SK-N-SH treated with all-trans-retinoic acid at 6 μM for 48 hours (cell line): ENCODE data around the gene MYO3B.

Experiments
- ATAC-seq: fragments of 200-7000 bp; cut with Tn5 transposase; 3 replicates; pipeline ENCODE4 v1.9.1; 2020; ENCODE audit warnings: mild to moderate bottlenecking, moderate library complexity
- ARNTL ChIP-seq: fragments of 450-650 bp; formaldehyde crosslinking; IDR thresholded peaks from 2 replicates; pipeline ENCODE4 v1.5.0; 2020; ENCODE audit warnings: low read depth, mild to moderate bottlenecking, moderate library complexity, borderline replicate concordance
- BACH2 ChIP-seq: fragments of 250-450 bp; sonication (Bioruptor Pico); IDR thresholded peaks from 2 replicates; pipeline ENCODE4 v1.9.0; 2021; ENCODE audit warnings: mild to moderate bottlenecking, borderline replicate concordance
- CSDC2 ChIP-seq: fragments of 250-450 bp; sonication (Bioruptor Pico); IDR thresholded peaks from 2 replicates; pipeline ENCODE4 v1.5.0; 2020; ENCODE audit warnings: mild to moderate bottlenecking, moderate library complexity
- CSRNP3 ChIP-seq: fragments of 250-450 bp; sonication (Bioruptor Pico); IDR thresholded peaks from 2 replicates; pipeline ENCODE4 v1.5.1; 2021; ENCODE audit warnings: mild to moderate bottlenecking, moderate library complexity
- ESRRG ChIP-seq: fragments of 250-450 bp; sonication (Bioruptor Pico); IDR thresholded peaks from 2 replicates; pipeline ENCODE4 v1.6.1; 2021; ENCODE audit warnings: mild to moderate bottlenecking
- GLIS3 ChIP-seq: fragments of 250-450 bp; sonication (Bioruptor Pico); IDR thresholded peaks from 2 replicates; pipeline ENCODE4 v1.5.0; 2020; ENCODE audit warnings: mild to moderate bottlenecking, moderate library complexity
- ISL1 ChIP-seq: fragments of 250-450 bp; sonication (Bioruptor Pico); IDR thresholded peaks from 2 replicates; pipeline ENCODE4 v2.1.2; 2022; ENCODE audit warnings: mild to moderate bottlenecking, moderate library complexity
- POU6F1 ChIP-seq: fragments of 250-450 bp; sonication (Bioruptor Pico); IDR thresholded peaks from 2 replicates; pipeline ENCODE4 v1.8.0; 2021; ENCODE audit warnings: low read depth, mild to moderate bottlenecking, moderate library complexity, borderline replicate concordance
- PPARA ChIP-seq: fragments of 250-450 bp; sonication (Bioruptor Pico); IDR thresholded peaks from 2 replicates; pipeline ENCODE4 v1.5.0; 2020; ENCODE audit warnings: mild to moderate bottlenecking, borderline replicate concordance
- TCF4 ChIP-seq: fragments of 250-450 bp; sonication (Bioruptor Pico); IDR thresholded peaks from 2 replicates; pipeline ENCODE4 v1.8.0; 2021; ENCODE audit warnings: mild to moderate bottlenecking, moderate library complexity, borderline replicate concordance
- TOX ChIP-seq: fragments of 250-450 bp; sonication (Bioruptor Pico); IDR thresholded peaks from 2 replicates; pipeline ENCODE4 v1.8.0; 2021; ENCODE audit warnings: mild to moderate bottlenecking, moderate library complexity, borderline replicate concordance
- ZC3H10 ChIP-seq: fragments of 250-450 bp; sonication (Bioruptor Pico); IDR thresholded peaks from 2 replicates; pipeline ENCODE4 v1.5.1; 2021; ENCODE audit warnings: mild to moderate bottlenecking, moderate library complexity
- ZFP3 ChIP-seq: fragments of 250-450 bp; sonication (Bioruptor Pico); IDR thresholded peaks from 2 replicates; pipeline ENCODE4 v1.5.0; 2020; ENCODE audit warnings: mild to moderate bottlenecking, moderate library complexity
- ZFP30 ChIP-seq: fragments of 450-650 bp; formaldehyde crosslinking; IDR thresholded peaks from 2 replicates; pipeline ENCODE4 v1.5.0; 2022; ENCODE audit warnings: mild to moderate bottlenecking, moderate library complexity
- ZNF565 ChIP-seq: fragments of 450-650 bp; formaldehyde crosslinking; conservative IDR thresholded peaks from 2 replicates; pipeline ENCODE4 v1.5.0; 2020; ENCODE audit warnings: low read depth, mild to moderate bottlenecking, moderate library complexity
- ZNF70 ChIP-seq: fragments of 450-650 bp; formaldehyde crosslinking; IDR thresholded peaks from 2 replicates; pipeline ENCODE4 v1.5.0; 2020; ENCODE audit warnings: mild to moderate bottlenecking, moderate library complexity
- ZNF8 ChIP-seq: fragments of 450-650 bp; formaldehyde crosslinking; IDR thresholded peaks from 2 replicates; pipeline ENCODE4 v1.5.0; 2020; ENCODE audit warnings: mild to moderate bottlenecking, moderate library complexity
- TF ChIP-seq, protein P1 (sequence below): fragments of 250-450 bp; sonication (Bioruptor Pico); IDR thresholded peaks from 2 replicates; pipeline ENCODE4 v1.8.0; 2020; ENCODE audit warnings: mild to moderate bottlenecking, moderate library complexity, borderline replicate concordance
- TF ChIP-seq, protein P2 (sequence below): fragments of 250-450 bp; sonication (Bioruptor Pico); IDR thresholded peaks from 2 replicates; pipeline ENCODE4 v1.5.0; 2020; ENCODE audit warnings: mild to moderate bottlenecking, moderate library complexity
- TF ChIP-seq, protein P3 (sequence below): fragments of 250-450 bp; sonication (Bioruptor Pico); IDR thresholded peaks from 2 replicates; pipeline ENCODE4 v1.5.1; 2020; ENCODE audit warnings: low read depth, mild to moderate bottlenecking, moderate library complexity

Gene MYO3B

GRCh38 chr2:170568511-170568910 is 390.6 kb downstream of the MYO3B start:
- no peak for ATAC-seq

DNA sequence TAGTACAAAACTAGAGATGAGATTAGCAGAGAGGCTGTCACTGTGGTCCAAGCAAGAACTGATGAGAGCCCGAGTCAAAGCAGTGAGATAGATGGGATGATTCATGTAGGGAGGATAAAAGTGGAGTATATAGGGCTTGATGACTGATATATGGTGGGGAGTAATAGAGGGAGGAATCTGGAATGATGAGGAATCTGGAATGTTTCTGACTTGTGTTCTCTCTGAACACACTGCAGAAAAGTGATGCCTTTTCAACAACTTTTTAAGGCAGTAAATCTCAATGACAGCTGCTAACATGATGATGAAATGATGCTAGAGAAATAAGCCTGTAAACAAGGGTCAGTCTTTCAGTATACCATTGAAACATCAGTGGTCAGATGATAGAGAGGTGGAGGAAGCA is 393.7 kb downstream of the MYO3B start:
- ATAC-seq: no peak
- no peak for TF ChIP-seq ZFP3 (CRISPR knock-in tag)
- TF ChIP-seq ISL1 (CRISPR knock-in tag): no peak
- TF ChIP-seq, protein P1, sequence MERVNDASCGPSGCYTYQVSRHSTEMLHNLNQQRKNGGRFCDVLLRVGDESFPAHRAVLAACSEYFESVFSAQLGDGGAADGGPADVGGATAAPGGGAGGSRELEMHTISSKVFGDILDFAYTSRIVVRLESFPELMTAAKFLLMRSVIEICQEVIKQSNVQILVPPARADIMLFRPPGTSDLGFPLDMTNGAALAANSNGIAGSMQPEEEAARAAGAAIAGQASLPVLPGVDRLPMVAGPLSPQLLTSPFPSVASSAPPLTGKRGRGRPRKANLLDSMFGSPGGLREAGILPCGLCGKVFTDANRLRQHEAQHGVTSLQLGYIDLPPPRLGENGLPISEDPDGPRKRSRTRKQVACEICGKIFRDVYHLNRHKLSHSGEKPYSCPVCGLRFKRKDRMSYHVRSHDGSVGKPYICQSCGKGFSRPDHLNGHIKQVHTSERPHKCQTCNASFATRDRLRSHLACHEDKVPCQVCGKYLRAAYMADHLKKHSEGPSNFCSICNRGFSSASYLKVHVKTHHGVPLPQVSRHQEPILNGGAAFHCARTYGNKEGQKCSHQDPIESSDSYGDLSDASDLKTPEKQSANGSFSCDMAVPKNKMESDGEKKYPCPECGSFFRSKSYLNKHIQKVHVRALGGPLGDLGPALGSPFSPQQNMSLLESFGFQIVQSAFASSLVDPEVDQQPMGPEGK (CRISPR knock-in tag): no peak
- no peak for TF ChIP-seq ZC3H10
- no peak for TF ChIP-seq PPARA (CRISPR knock-in tag)
- no peak for TF ChIP-seq TOX
- no peak for TF ChIP-seq ZNF8 (CRISPR knock-in tag)
- TF ChIP-seq ZFP30 (CRISPR knock-in tag): no peak
- TF ChIP-seq, protein P2, sequence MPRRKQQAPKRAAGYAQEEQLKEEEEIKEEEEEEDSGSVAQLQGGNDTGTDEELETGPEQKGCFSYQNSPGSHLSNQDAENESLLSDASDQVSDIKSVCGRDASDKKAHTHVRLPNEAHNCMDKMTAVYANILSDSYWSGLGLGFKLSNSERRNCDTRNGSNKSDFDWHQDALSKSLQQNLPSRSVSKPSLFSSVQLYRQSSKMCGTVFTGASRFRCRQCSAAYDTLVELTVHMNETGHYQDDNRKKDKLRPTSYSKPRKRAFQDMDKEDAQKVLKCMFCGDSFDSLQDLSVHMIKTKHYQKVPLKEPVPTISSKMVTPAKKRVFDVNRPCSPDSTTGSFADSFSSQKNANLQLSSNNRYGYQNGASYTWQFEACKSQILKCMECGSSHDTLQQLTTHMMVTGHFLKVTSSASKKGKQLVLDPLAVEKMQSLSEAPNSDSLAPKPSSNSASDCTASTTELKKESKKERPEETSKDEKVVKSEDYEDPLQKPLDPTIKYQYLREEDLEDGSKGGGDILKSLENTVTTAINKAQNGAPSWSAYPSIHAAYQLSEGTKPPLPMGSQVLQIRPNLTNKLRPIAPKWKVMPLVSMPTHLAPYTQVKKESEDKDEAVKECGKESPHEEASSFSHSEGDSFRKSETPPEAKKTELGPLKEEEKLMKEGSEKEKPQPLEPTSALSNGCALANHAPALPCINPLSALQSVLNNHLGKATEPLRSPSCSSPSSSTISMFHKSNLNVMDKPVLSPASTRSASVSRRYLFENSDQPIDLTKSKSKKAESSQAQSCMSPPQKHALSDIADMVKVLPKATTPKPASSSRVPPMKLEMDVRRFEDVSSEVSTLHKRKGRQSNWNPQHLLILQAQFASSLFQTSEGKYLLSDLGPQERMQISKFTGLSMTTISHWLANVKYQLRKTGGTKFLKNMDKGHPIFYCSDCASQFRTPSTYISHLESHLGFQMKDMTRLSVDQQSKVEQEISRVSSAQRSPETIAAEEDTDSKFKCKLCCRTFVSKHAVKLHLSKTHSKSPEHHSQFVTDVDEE (CRISPR knock-in tag): no peak
- TF ChIP-seq TCF4: no peak
- no peak for TF ChIP-seq ESRRG (CRISPR knock-in tag)
- no peak for TF ChIP-seq CSDC2

More at GRCh38 chr2:170568511-170568910, 390.6 kb downstream of the MYO3B start:
- no peak for TF ChIP-seq PPARA (CRISPR knock-in tag)
- TF ChIP-seq POU6F1 (CRISPR knock-in tag): no peak
- TF ChIP-seq BACH2 (CRISPR knock-in tag): no peak
- TF ChIP-seq CSRNP3: no peak
- no peak for TF ChIP-seq TOX
- no peak for TF ChIP-seq ZFP3 (CRISPR knock-in tag)
- TF ChIP-seq ZNF8 (CRISPR knock-in tag): no peak
- no peak for TF ChIP-seq CSDC2
- TF ChIP-seq GLIS3: no peak
- no peak for TF ChIP-seq ZC3H10
- TF ChIP-seq ZNF565 (CRISPR knock-in tag): no peak
- TF ChIP-seq, protein P3, sequence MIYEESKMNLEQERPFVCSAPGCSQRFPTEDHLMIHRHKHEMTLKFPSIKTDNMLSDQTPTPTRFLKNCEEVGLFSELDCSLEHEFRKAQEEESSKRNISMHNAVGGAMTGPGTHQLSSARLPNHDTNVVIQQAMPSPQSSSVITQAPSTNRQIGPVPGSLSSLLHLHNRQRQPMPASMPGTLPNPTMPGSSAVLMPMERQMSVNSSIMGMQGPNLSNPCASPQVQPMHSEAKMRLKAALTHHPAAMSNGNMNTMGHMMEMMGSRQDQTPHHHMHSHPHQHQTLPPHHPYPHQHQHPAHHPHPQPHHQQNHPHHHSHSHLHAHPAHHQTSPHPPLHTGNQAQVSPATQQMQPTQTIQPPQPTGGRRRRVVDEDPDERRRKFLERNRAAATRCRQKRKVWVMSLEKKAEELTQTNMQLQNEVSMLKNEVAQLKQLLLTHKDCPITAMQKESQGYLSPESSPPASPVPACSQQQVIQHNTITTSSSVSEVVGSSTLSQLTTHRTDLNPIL (CRISPR knock-in tag): no peak
- TF ChIP-seq, protein P1 (CRISPR knock-in tag): no peak
- no peak for TF ChIP-seq ARNTL (CRISPR knock-in tag)
- no peak for TF ChIP-seq ZNF70 (CRISPR knock-in tag)
- TF ChIP-seq, protein P2 (CRISPR knock-in tag): no peak
